Measurements from ENCODE around the gene SHC2. TPM values are rescaled to one million over a fixed set of nuclear protein-coding genes. Genes with fewer than 3 reads are reported as not detected.
"Not testable (repeated sequence)": the region's sequence is repeated elsewhere in the genome, so short reads cannot be mapped to it uniquely, and the experiment has no call there.

SHC2 gene
- total RNA-seq, 1 experiment from 2014 or later = 16.6 TPM

DNA sequence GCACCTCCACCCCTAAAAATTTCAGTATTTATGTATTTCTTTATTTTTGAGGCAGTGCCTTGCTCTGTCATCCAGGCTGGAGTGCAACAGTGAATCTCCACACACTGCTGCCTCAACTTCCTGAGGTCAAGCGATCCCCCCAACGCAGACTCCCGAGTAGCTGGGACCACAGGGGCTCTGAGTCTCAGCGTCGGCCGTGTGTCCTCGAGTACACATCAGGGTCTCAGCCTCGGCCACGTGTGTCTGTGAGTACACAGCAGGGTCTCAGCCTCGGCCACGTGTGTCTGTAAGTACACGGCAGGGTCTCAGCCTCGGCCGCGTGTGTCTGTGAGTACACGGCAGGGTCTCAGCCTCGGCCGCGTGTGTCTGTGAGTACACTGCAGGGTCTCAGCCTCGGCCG lies 73.1 kb downstream of the SHC2 start:
- peaks cover 40% of the 10 kb centered on the region for H3K27me3 Mint-ChIP-seq (ENCODE audit: low read depth)
- no peak overlapping the region for H3K18ac ChIP-seq (ENCODE audit: insufficient read length, low read depth, low read length)
- no peak overlapping the region for H2AK5ac ChIP-seq (ENCODE audit: insufficient read length, low read length)
- no peak overlapping the region for H4K5ac ChIP-seq (ENCODE audit: insufficient read length, low read depth, low read length)
- WGBS (ENCODE audit: extremely low coverage, insufficient read length, low lambda C conversion rate) = no CpG with 5 or more reads among the region's 21 CpGs
- no peaks in the 10 kb centered on the region for H4K20me1 ChIP-seq (ENCODE audit: control insufficient read depth, insufficient read depth, insufficient read length)
- no peak overlapping the region for H3K56ac ChIP-seq (ENCODE audit: insufficient read length, low read depth, low read length)
- H2BK20ac ChIP-seq (ENCODE audit: low read depth, low read length, poor library complexity, severe bottlenecking) = no peak overlapping the region
- no peaks in the 10 kb centered on the region for H3K4me1 ChIP-seq (ENCODE audit: insufficient read depth, low read length)
- TF ChIP-seq, protein P1, sequence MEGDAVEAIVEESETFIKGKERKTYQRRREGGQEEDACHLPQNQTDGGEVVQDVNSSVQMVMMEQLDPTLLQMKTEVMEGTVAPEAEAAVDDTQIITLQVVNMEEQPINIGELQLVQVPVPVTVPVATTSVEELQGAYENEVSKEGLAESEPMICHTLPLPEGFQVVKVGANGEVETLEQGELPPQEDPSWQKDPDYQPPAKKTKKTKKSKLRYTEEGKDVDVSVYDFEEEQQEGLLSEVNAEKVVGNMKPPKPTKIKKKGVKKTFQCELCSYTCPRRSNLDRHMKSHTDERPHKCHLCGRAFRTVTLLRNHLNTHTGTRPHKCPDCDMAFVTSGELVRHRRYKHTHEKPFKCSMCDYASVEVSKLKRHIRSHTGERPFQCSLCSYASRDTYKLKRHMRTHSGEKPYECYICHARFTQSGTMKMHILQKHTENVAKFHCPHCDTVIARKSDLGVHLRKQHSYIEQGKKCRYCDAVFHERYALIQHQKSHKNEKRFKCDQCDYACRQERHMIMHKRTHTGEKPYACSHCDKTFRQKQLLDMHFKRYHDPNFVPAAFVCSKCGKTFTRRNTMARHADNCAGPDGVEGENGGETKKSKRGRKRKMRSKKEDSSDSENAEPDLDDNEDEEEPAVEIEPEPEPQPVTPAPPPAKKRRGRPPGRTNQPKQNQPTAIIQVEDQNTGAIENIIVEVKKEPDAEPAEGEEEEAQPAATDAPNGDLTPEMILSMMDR (conservative IDR thresholded peaks at IDR 0.05) = no peak
- no peaks in the 10 kb centered on the region for H3K23me2 ChIP-seq (ENCODE audit: insufficient read length, low read depth, low read length, poor library complexity, severe bottlenecking)
- no peak overlapping the region for H3K4me3 Mint-ChIP-seq
- no peak overlapping the region for H4K8ac ChIP-seq (replicated peaks; ENCODE audit: insufficient read length, low read depth, low read length)
- H3K36me3 Mint-ChIP-seq (ENCODE audit: insufficient read depth in 1 of 3, low read depth in 3 of 3) = peaks cover 0 to under 1% (median 0%) of the 10 kb centered on the region in 3 experiments; a peak in 1 of 7 replicates
- H3K9ac ChIP-seq (ENCODE audit: extremely low read depth, insufficient read length, low read length) = no peak overlapping the region
- H2BK5ac ChIP-seq (ENCODE audit: insufficient read length, low read length) = no peak overlapping the region
- H2BK120ac ChIP-seq (ENCODE audit: low read depth, low read length, poor library complexity, severe bottlenecking) = no peak overlapping the region
- no peak overlapping the region for H2AFZ ChIP-seq (ENCODE audit: low read length)
- no peaks in the 10 kb centered on the region for H3K79me2 ChIP-seq (ENCODE audit: insufficient read depth, low read length)
- H3K4ac ChIP-seq (ENCODE audit: low read depth, low read length) = no peak overlapping the region
- no peaks in the 10 kb centered on the region for H3K9me3 ChIP-seq (ENCODE audit: control insufficient read depth, low read depth, low read length)
- peaks cover 54 to 63% of the 10 kb centered on the region in 2 experiments for H3K4me1 Mint-ChIP-seq
- DNase-seq = no peak
- no peak overlapping the region for H3K14ac ChIP-seq (ENCODE audit: insufficient read depth, low read length)
- peak overlapping the region in 2 of 3 experiments; percentile 82 to 95; a peak in 3 of 7 replicates for H3K27ac Mint-ChIP-seq
- H3K27ac ChIP-seq (ENCODE audit: insufficient read length, low read depth, low read length) = no peak overlapping the region
- no peak overlapping the region for H3K4me2 ChIP-seq (ENCODE audit: insufficient read depth, insufficient read length, low read length)
- H3T11ph ChIP-seq (ENCODE audit: low read length) = no peak overlapping the region
- H3K9me3 Mint-ChIP-seq = peaks cover 3 to 8% of the 10 kb centered on the region in 2 experiments
- H3K79me1 ChIP-seq (ENCODE audit: insufficient read depth, low read depth, low read length, poor library complexity, severe bottlenecking) = no peaks in the 10 kb centered on the region
- H2BK12ac ChIP-seq (ENCODE audit: insufficient read length, low read depth, low read length) = no peak overlapping the region
- H4K91ac ChIP-seq (ENCODE audit: insufficient read length, low read depth, low read length) = no peak overlapping the region
- H3K27me3 ChIP-seq (ENCODE audit: insufficient read depth, low read length) = no peaks in the 10 kb centered on the region
- H2BK15ac ChIP-seq (ENCODE audit: low read depth, low read length) = no peak overlapping the region
- H3K23ac ChIP-seq (ENCODE audit: insufficient read length, low read depth, low read length) = no peak overlapping the region

DNA sequence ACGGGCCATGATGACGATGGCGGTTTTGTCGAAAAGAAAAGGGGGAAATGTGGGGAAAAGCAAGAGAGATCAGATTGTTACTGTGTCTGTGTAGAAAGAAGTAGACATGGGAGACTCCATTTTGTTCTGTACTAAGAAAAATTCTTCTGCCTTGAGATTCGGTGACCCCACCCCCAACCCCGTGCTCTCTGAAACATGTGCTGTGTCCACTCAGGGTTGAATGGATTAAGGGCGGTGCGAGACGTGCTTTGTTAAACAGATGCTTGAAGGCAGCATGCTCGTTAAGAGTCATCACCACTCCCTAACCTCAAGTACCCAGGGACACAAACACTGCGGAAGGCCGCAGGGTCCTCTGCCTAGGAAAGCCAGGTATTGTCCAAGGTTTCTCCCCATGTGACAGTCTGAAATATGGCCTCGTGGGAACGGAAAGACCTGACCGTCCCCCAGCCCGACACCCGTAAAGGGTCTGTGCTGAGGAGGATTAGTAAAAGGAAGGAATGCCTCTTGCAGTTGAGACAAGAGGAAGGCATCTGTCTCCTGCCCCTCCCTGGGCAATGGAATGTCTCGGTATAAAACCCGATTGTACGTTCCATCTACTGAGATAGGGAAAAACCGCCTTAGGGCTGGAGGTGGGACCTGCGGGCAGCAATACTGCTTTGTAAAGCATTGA lies 74.1 kb downstream of the SHC2 start:
- not testable (repeated sequence) for H2AFZ ChIP-seq (ENCODE audit: low read length); H2AK5ac ChIP-seq (ENCODE audit: insufficient read length, low read length); H2BK20ac ChIP-seq (ENCODE audit: low read depth, low read length, poor library complexity, severe bottlenecking); H2BK5ac ChIP-seq (ENCODE audit: insufficient read length, low read length); H3K79me2 ChIP-seq (ENCODE audit: insufficient read depth, low read length); H3K27me3 ChIP-seq (ENCODE audit: insufficient read depth, low read length); H2BK12ac ChIP-seq (ENCODE audit: insufficient read length, low read depth, low read length); H3T11ph ChIP-seq (ENCODE audit: low read length); H3K23ac ChIP-seq (ENCODE audit: insufficient read length, low read depth, low read length); H3K14ac ChIP-seq (ENCODE audit: insufficient read depth, low read length); H2BK120ac ChIP-seq (ENCODE audit: low read depth, low read length, poor library complexity, severe bottlenecking); H4K20me1 ChIP-seq (ENCODE audit: control insufficient read depth, insufficient read depth, insufficient read length); H4K91ac ChIP-seq (ENCODE audit: insufficient read length, low read depth, low read length); H3K56ac ChIP-seq (ENCODE audit: insufficient read length, low read depth, low read length); H3K9me3 ChIP-seq (ENCODE audit: control insufficient read depth, low read depth, low read length); H3K27ac ChIP-seq (ENCODE audit: insufficient read length, low read depth, low read length); H3K4me2 ChIP-seq (ENCODE audit: insufficient read depth, insufficient read length, low read length); H4K8ac ChIP-seq (replicated peaks; ENCODE audit: insufficient read length, low read depth, low read length); H3K18ac ChIP-seq (ENCODE audit: insufficient read length, low read depth, low read length); H3K23me2 ChIP-seq (ENCODE audit: insufficient read length, low read depth, low read length, poor library complexity, severe bottlenecking); H3K79me1 ChIP-seq (ENCODE audit: insufficient read depth, low read depth, low read length, poor library complexity, severe bottlenecking); H3K36me3 Mint-ChIP-seq (ENCODE audit: insufficient read depth in 1 of 3, low read depth in 3 of 3); H2BK15ac ChIP-seq (ENCODE audit: low read depth, low read length); DNase-seq; H3K4ac ChIP-seq (ENCODE audit: low read depth, low read length); H3K9ac ChIP-seq (ENCODE audit: extremely low read depth, insufficient read length, low read length); H3K4me1 ChIP-seq (ENCODE audit: insufficient read depth, low read length); H4K5ac ChIP-seq (ENCODE audit: insufficient read length, low read depth, low read length)
- Mint-ChIP-seq H3K27me3 (ENCODE audit: low read depth) (peaks cover 37% of the 10 kb centered on the region), H3K4me3 (peak overlapping the region in 1 of 2 experiments; percentile 46; a peak in 2 of 5 replicates), H3K27ac (peak overlapping the region in 2 of 3 experiments; percentile 53 to 54; a peak in 3 of 7 replicates), H3K9me3 (peaks cover 6 to 13% of the 10 kb centered on the region in 2 experiments; a peak in 4 of 5 replicates), H3K4me1 (peaks cover 49 to 63% of the 10 kb centered on the region in 2 experiments)
- no CpG with 5 or more reads among the region's 22 CpGs for WGBS (ENCODE audit: extremely low coverage, insufficient read length, low lambda C conversion rate)
